Testis (tissue), 2 donors: Measurements from ENCODE around the gene DDR1.

Experiments
- POLR2A ChIP-seq: fragments of 450-650 bp; IDR thresholded peaks from one replicate; pipeline ENCODE4 v1.6.1; 2017; ENCODE audit warnings: antibody characterized with exemption, mild to moderate bottlenecking, moderate library complexity
- TF ChIP-seq, protein P1 (sequence below), 3 experiments: fragments of 450-650 bp in 2 of 3; fragments of 200-600 bp in 1 of 3; sonication (generic) in 1 of 3; IDR thresholded peaks; one replicate each; pipeline ENCODE4 v1.5.1; 2016 to 2019; ENCODE audit warnings: antibody characterized with exemption in 3 of 3, mild to moderate bottlenecking in 2 of 3, moderate library complexity in 1 of 3

DNA sequence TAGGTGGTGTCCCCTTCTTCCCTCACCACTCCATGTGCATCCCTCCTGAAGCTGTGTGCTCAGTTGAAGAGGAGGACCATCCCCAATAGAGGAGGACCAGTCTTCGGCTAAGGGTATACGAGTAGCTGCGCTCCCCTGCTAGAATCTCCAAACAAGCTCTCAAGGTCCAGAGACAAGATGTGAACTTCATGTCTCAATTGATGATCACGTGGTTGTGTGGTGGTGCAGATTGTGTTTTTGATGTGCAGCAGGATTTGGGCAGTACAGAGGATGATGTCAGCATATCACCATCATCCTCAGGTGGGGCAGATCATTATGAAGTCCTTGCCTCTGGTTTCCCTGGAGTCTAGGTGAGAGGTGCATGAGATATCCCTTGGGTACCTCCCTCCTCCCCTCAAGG is 20.0 kb upstream of the DDR1 start:
- TF ChIP-seq POLR2A: no peak
- TF ChIP-seq, protein P1, sequence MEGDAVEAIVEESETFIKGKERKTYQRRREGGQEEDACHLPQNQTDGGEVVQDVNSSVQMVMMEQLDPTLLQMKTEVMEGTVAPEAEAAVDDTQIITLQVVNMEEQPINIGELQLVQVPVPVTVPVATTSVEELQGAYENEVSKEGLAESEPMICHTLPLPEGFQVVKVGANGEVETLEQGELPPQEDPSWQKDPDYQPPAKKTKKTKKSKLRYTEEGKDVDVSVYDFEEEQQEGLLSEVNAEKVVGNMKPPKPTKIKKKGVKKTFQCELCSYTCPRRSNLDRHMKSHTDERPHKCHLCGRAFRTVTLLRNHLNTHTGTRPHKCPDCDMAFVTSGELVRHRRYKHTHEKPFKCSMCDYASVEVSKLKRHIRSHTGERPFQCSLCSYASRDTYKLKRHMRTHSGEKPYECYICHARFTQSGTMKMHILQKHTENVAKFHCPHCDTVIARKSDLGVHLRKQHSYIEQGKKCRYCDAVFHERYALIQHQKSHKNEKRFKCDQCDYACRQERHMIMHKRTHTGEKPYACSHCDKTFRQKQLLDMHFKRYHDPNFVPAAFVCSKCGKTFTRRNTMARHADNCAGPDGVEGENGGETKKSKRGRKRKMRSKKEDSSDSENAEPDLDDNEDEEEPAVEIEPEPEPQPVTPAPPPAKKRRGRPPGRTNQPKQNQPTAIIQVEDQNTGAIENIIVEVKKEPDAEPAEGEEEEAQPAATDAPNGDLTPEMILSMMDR (IDR thresholded peaks at IDR 0.05): no peak
